CD14-positive monocyte (primary cell): ENCODE measurements around the gene TADA3. TPM values are rescaled to one million over a fixed set of nuclear protein-coding genes. Genes with fewer than 3 reads are reported as not detected.
A peak's percentile ranks its signal among the peaks of the same experiment; 100 is the strongest.

ENCODE experiments used
- DNase-seq, 3 donors: peaks; one replicate each; pipeline ENCODE4 v3.0.0-alpha.2; 2011 to 2022
- H2AFZ ChIP-seq: 2 replicates; pipeline ENCODE4 v1.6.0; 2012; ENCODE audit warnings: mild to moderate bottlenecking, low read depth, low read length, inconsistent platforms; ENCODE audit not compliant: insufficient read depth, poor library complexity, severe bottlenecking
- H3K27ac ChIP-seq, 2 donors: 1 replicate in 1 of 2; 2 replicates in 1 of 2; pipeline ENCODE4 v1.5.1; 2012 to 2013; ENCODE audit warnings: low read length in 2 of 2, control low read depth in 1 of 2, inconsistent platforms in 1 of 2, low read depth in 1 of 2, mild to moderate bottlenecking in 1 of 2
- H3K27me3 ChIP-seq, 2 donors: one replicate each; pipeline versions ENCODE4 v1.6.0 to v1.6.1; 2011 to 2013; ENCODE audit warnings: low read length in 2 of 2; ENCODE audit not compliant: control insufficient read depth in 2 of 2, insufficient read depth in 2 of 2
- H3K36me3 ChIP-seq, 2 donors: replicated peaks in 1 of 2; 1 replicate in 1 of 2; 2 replicates in 1 of 2; pipeline versions ENCODE4 v1.5.1 to v1.6.1; 2012 to 2013; ENCODE audit warnings: low read length in 2 of 2, control low read depth in 1 of 2, inconsistent platforms in 1 of 2, mild to moderate bottlenecking in 1 of 2; ENCODE audit not compliant: insufficient read depth in 2 of 2, control insufficient read depth in 1 of 2
- H3K4me1 ChIP-seq, 2 donors: 1 replicate in 1 of 2; 2 replicates in 1 of 2; pipeline versions ENCODE4 v1.5.1 to v1.6.1; 2012 to 2013; ENCODE audit warnings: low read length in 2 of 2, control low read depth in 1 of 2, inconsistent platforms in 1 of 2, mild to moderate bottlenecking in 1 of 2, moderate library complexity in 1 of 2; ENCODE audit not compliant: insufficient read depth in 2 of 2, control insufficient read depth in 1 of 2
- H3K4me2 ChIP-seq: replicated peaks from 2 replicates; pipeline ENCODE3; 2012; ENCODE audit warnings: low read length, moderate library complexity, mild to moderate bottlenecking; ENCODE audit not compliant: poor library complexity, severe bottlenecking; ENCODE audit errors: extremely low read depth
- H3K4me3 ChIP-seq, 3 experiments: fragments of 200-600 bp in 1 of 3; sonication (generic) in 1 of 3; replicated peaks in 1 of 3; 1 replicate in 2 of 3; 2 replicates in 1 of 3; pipeline ENCODE4 v1.5.1; 2011 to 2013; ENCODE audit warnings: low read length in 3 of 3, mild to moderate bottlenecking in 3 of 3, control low read depth in 2 of 3, low read depth in 2 of 3, inconsistent platforms in 1 of 3, moderate library complexity in 1 of 3
- H3K79me2 ChIP-seq: 2 replicates; pipeline ENCODE4 v1.6.0; 2012; ENCODE audit warnings: mild to moderate bottlenecking, control low read depth, inconsistent platforms, low read length, moderate library complexity; ENCODE audit not compliant: insufficient read depth
- H3K9ac ChIP-seq: 2 replicates; pipeline ENCODE4 v1.6.0; 2017; ENCODE audit warnings: low read length, mild to moderate bottlenecking; ENCODE audit not compliant: insufficient read depth, poor library complexity, severe bottlenecking
- H3K9me3 ChIP-seq, 2 donors: replicated peaks in 1 of 2; 1 replicate in 1 of 2; 2 replicates in 1 of 2; pipeline versions ENCODE4 v1.5.1 to v1.6.1; 2012 to 2013; ENCODE audit warnings: low read length in 2 of 2, control low read depth in 1 of 2; ENCODE audit not compliant: control insufficient read depth in 1 of 2, insufficient read depth in 1 of 2
- H4K20me1 ChIP-seq: 2 replicates; pipeline ENCODE4 v1.6.0; 2012; ENCODE audit warnings: mild to moderate bottlenecking, low read length, control low read depth, moderate library complexity; ENCODE audit not compliant: insufficient read depth
- H3K27ac Mint-ChIP-seq, 7 donors: one replicate each; pipeline ENCODE4 v1.8.0; 2020; ENCODE audit warnings: mild to moderate bottlenecking in 7 of 7, mixed read lengths in 7 of 7, moderate library complexity in 6 of 7, inconsistent platforms in 2 of 7
- H3K27me3 Mint-ChIP-seq, 3 donors: one replicate each; pipeline ENCODE4 v1.8.0; 2021 to 2022; ENCODE audit warnings: low read depth in 3 of 3, mild to moderate bottlenecking in 3 of 3, mixed read lengths in 3 of 3, moderate library complexity in 3 of 3, inconsistent platforms in 1 of 3
- H3K36me3 Mint-ChIP-seq, 2 donors: one replicate each; pipeline ENCODE4 v1.8.0; 2020; ENCODE audit warnings: mixed read lengths in 2 of 2, inconsistent platforms in 1 of 2, mild to moderate bottlenecking in 1 of 2
- H3K4me1 Mint-ChIP-seq: one replicate; pipeline ENCODE4 v1.8.0; 2020; ENCODE audit warnings: mild to moderate bottlenecking, mixed read lengths
- H3K4me3 Mint-ChIP-seq, 2 donors: one replicate each; pipeline ENCODE4 v1.8.0; 2020; ENCODE audit warnings: mild to moderate bottlenecking in 2 of 2, mixed read lengths in 2 of 2, moderate library complexity in 1 of 2
- H3K9me3 Mint-ChIP-seq, 7 donors: one replicate each; pipeline ENCODE4 v1.8.0; 2020 to 2022; ENCODE audit warnings: mixed read lengths in 7 of 7, mild to moderate bottlenecking in 6 of 7, moderate library complexity in 6 of 7, inconsistent platforms in 2 of 7
- CTCF ChIP-seq: fragments of 200-600 bp; IDR thresholded peaks from one replicate; pipeline ENCODE4 v1.8.0; 2022; ENCODE audit warnings: antibody characterized with exemption, mild to moderate bottlenecking
- WGBS: methylation state at CpG from one replicate; pipeline ENCODE4 v1.1.5; 2013; ENCODE audit warnings: missing lambda C conversion rate; ENCODE audit not compliant: insufficient coverage; 5-methylcytosine and 5-hydroxymethylcytosine counted together
- intact Hi-C, 2 donors: fragments of 100-400 bp; cut with micrococcal nuclease; formaldehyde crosslinking; loops; one replicate each; pipeline versions ENCODE4 v1.15.0 to v1.15.1; 2023
- polyA plus RNA-seq, 3 donors: library from polyadenylated mRNA; depleted of rRNA in 1 of 3; unstranded in 2 of 3; stranded (reverse) in 1 of 3; fragments of 300-500 nt in 2 of 3; fragments of >200 nt in 1 of 3; fragmentation: Illumina TruSeq in 2 of 3; gene quantifications; 1 replicate in 2 of 3; 2 replicates in 1 of 3; pipeline ENCODE4 v1.2.3, GENCODE V29; 2012 to 2021

Gene TADA3
- polyA plus RNA-seq, 3 donors = 36.1 to 47.2 (median 46.9) TPM

DNA sequence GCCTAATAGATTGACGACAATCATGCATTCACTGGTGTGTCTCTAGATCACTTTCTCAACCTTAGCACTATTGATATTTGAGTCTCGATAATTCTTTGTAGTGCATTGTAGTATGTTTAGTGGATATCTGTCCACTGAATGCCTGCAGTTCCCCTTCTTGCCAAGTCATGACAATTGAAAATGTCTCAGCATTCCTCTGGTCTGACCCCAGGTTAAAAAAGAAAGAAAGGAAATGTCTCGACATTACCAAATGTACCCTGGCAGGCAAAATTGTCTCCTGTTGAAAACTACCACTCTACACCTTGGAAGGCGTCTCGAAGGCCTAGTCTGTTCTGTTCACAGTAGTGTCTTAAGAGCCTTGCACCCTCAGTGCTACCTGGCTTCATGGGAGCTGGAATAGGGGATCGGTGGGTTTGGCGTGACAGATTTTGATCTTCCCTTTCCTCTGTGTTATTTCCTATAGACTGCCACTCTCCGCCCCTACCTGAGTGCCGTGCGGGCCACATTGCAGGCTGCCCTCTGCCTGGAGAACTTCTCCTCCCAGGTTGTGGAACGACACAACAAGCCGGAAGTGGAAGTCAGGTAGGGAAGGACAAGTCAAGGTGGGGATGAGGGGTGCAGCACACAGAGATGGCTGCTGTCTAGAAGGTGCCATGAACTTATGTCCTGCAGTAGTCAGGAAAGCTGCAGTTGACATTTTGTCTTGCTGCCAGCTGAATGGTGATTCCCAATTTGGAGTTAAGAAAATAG is 5.1 kb upstream of the TADA3 start:
- Mint-ChIP-seq H3K4me1 (peaks cover 22% of the 10 kb centered on the region), H3K9me3 (peaks cover 0 to 3% (median 0%) of the 10 kb centered on the region in 7 donors), H3K36me3 (peaks cover 45 to 74% of the 10 kb centered on the region in 2 donors), H3K27me3 (peaks cover 0 to 1% (median 0%) of the 10 kb centered on the region in 3 donors), H3K27ac (peak overlapping the region in 5 of 7 donors; percentile 38 to 76 (median 43)), H3K4me3 (no peak overlapping the region)
- intact Hi-C loops = loop anchor here in 1 of 2 donors (10.0 kb wide), 2 partner anchors 47 to 153 kb away; partner anchors contain the start of genes MTMR14 and RPUSD3
- Histone ChIP-seq H3K27ac (peak overlapping the region in 1 of 2 donors; percentile 39), H3K79me2 (peaks cover 89% of the 10 kb centered on the region), H3K4me3 (no peak overlapping the region), H3K27me3 (no peaks in the 10 kb centered on the region), H3K4me1 (peaks cover 23 to 26% of the 10 kb centered on the region in 2 donors), H2AFZ (no peak overlapping the region), H3K9ac (no peak overlapping the region), H4K20me1 (peaks cover 90% of the 10 kb centered on the region), H3K9me3 (no peaks in the 10 kb centered on the region), H3K36me3 (peaks cover 48 to 68% of the 10 kb centered on the region in 2 donors), H3K4me2 (no peak overlapping the region)
- WGBS = 100% methylated on average over 5 of the region's 12 CpGs
- no peak for TF ChIP-seq CTCF
- no peak for DNase-seq

- Histone ChIP-seq H2AFZ (no peak overlapping the region), H3K36me3 (peaks cover 37 to 56% of the 10 kb centered on the region in 2 donors), H3K4me1 (peaks cover 39 to 42% of the 10 kb centered on the region in 2 donors), H4K20me1 (peaks cover 70% of the 10 kb centered on the region), H3K27me3 (no peaks in the 10 kb centered on the region), H3K4me3 (peak overlapping the region in 1 of 3 experiments; percentile 9), H3K9ac (no peak overlapping the region), H3K79me2 (peaks cover 95% of the 10 kb centered on the region), H3K27ac (peak overlapping the region; percentile 50 to 97), H3K4me2 (peak overlapping the region; percentile 86), H3K9me3 (no peaks in the 10 kb centered on the region)
- Mint-ChIP-seq H3K4me1 (peaks cover 35% of the 10 kb centered on the region), H3K9me3 (peaks cover 0 to 3% (median 0%) of the 10 kb centered on the region in 7 donors), H3K27ac (peak overlapping the region; percentile 55 to 100 (median 97)), H3K36me3 (peaks cover 31 to 58% of the 10 kb centered on the region in 2 donors), H3K27me3 (peaks cover 0 to 1% (median 0%) of the 10 kb centered on the region in 3 donors), H3K4me3 (peak overlapping the region; percentile 57 to 99)
- intact Hi-C loops = loop anchor here in 1 of 2 donors (10.0 kb wide), 2 partner anchors 50 to 150 kb away; partner anchors contain the start of genes MTMR14 and RPUSD3
- 0% methylated on average over 1 of the region's 5 CpGs for WGBS
- no peak for TF ChIP-seq CTCF
- peak; percentile 36 to 77 (median 42) for DNase-seq
Observed at GRCh38 chr3:9795207-9795606, 2.9 kb upstream of the TADA3 start.
